Stomach (tissue), 4 donors: ENCODE measurements around the gene PACS2.

ENCODE experiments used
- EP300 ChIP-seq: sonication (generic); formaldehyde crosslinking; IDR thresholded peaks from one replicate; pipeline ENCODE4 v1.6.1; 2017; ENCODE audit warnings: antibody characterized with exemption
- POLR2A ChIP-seq, 4 donors: fragments of 450-650 bp; IDR thresholded peaks; one replicate each; pipeline ENCODE4 v1.6.1; 2016; ENCODE audit warnings: antibody characterized with exemption in 4 of 4, control low read depth in 2 of 4, mild to moderate bottlenecking in 1 of 4, moderate library complexity in 1 of 4
- TF ChIP-seq, protein P1 (sequence below), 7 experiments: fragments of 450-650 bp in 4 of 7; fragments of 200-600 bp in 3 of 7; sonication (generic) in 3 of 7; IDR thresholded peaks; one replicate each; pipeline ENCODE4 v1.5.1; 2016 to 2019; ENCODE audit warnings: antibody characterized with exemption in 7 of 7, control low read depth in 2 of 7, mild to moderate bottlenecking in 1 of 7

DNA sequence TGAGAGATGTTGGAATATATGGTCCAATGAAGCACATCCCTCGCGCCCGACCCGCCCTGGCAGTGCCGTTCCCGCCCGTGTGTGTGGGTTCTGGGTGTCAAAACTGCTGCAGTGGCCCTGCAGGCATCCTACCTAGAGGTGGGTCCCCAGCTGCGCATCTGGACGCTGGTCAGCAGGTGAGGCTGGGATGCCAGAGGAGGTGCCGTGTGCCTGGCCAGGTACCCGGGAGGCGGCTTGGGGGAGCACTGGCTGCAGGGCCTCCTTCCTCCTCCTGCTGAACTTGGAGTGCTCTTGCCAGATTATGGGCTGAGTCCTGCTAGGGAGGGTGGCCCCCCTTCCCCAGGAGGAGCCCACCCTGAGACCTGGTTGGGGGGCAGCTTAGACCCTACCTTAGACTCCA is 110.3 kb downstream of the PACS2 start:
- TF ChIP-seq POLR2A (IDR thresholded peaks at IDR 0.05) (no peak), EP300 (no peak)
- TF ChIP-seq, protein P1, sequence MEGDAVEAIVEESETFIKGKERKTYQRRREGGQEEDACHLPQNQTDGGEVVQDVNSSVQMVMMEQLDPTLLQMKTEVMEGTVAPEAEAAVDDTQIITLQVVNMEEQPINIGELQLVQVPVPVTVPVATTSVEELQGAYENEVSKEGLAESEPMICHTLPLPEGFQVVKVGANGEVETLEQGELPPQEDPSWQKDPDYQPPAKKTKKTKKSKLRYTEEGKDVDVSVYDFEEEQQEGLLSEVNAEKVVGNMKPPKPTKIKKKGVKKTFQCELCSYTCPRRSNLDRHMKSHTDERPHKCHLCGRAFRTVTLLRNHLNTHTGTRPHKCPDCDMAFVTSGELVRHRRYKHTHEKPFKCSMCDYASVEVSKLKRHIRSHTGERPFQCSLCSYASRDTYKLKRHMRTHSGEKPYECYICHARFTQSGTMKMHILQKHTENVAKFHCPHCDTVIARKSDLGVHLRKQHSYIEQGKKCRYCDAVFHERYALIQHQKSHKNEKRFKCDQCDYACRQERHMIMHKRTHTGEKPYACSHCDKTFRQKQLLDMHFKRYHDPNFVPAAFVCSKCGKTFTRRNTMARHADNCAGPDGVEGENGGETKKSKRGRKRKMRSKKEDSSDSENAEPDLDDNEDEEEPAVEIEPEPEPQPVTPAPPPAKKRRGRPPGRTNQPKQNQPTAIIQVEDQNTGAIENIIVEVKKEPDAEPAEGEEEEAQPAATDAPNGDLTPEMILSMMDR (IDR thresholded peaks at IDR 0.05) = no peak
